Glomerular visceral epithelial cell (primary cell): Measurements from ENCODE around the gene LZTS2.
"Not testable (repeated sequence)": the region's sequence is repeated elsewhere in the genome, so short reads cannot be mapped to it uniquely, and the experiment has no call there.

ENCODE experiments used
- DNase-seq: peaks from one replicate; pipeline ENCODE4 v3.0.0-alpha.2; 2016; ENCODE audit errors: extremely low spot score

Gene LZTS2

DNA sequence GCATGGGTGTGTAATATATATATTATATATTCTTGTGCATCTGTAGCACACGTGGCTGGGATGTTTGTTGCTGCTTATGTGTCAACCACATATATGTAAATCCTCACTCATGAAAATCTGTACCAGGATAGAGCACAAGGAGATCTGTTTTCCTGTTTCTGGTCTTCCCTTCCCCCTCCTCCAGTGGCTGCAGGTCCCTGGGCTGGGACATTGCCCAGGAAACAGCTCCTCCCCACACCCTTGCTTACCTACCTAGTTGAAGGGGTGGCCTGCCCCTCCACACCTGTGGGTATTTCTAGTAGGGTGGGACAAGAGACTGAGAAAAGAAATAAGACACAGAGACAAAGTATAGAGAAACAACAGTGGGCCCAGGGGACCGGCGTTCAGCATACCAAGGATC, 33.7 kb downstream of the LZTS2 start:
- no peak for DNase-seq

DNA sequence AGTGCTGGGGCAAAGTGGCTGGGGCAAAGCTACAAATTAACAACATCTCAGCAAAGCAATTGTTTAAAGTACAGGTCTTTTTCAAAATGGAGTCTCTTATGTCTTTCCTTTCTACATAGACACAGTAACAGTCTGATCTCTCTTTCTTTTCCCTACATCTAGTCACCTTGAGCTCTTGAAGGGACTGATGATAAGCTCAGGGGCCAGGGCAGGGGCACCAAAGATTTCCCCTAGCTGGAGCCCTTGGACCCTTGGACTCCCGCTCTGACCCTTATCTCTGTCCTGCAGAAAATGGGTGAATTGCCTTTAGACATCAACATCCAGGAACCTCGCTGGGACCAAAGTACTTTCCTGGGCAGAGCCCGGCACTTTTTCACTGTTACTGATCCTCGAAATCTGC, 34.8 kb downstream of the LZTS2 start:
- DNase-seq: not testable (repeated sequence)

DNA sequence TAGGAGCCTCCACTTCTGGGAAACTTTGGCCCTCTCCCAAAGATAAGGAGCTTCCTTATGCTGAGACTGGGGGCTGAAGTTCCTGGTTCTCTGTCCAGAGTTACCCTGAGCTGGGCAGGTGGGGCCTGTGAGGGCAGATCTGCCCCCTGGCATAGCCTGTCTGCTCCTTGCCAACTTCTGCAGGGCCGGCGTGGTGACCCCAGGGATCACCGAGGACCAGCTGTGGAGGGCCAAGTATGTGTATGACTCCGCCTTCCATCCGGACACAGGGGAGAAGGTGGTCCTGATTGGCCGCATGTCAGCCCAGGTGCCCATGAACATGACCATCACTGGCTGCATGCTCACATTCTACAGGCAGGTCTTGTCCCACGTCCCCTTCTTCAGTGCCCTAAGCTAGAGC, 35.7 kb downstream of the LZTS2 start:
- DNase-seq: no peak

- DNase-seq: no peak
These were observed 36.5 kb downstream of the LZTS2 start for GRCh38 chr10:101035916-101036702.

DNA sequence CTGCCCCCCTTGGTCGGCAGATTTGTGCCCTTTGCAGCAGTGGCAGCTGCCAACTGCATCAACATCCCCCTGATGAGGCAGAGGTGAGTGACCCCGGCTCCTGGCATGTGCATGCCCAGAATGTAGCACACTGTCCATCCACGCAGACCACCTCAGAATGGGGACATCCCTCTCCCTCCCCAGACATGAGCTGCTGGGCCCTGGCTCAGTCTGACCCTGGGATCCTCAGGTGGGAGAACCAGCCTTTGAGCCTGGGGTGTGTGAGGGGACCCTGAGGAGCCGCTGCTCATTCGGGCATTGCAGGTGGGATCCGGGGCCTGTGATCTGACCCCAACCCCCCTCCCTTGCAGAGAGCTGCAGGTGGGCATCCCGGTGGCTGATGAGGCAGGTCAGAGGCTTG, 37.1 kb downstream of the LZTS2 start:
- DNase-seq: no peak

- DNase-seq: no peak
These were observed 38.9 kb downstream of the LZTS2 start for GRCh38 chr10:101038484-101038883.

- DNase-seq: no peak
These were observed 40.5 kb downstream of the LZTS2 start for GRCh38 chr10:101040061-101040460.

- no peak for DNase-seq
These were observed 41.2 kb downstream of the LZTS2 start for GRCh38 chr10:101040851-101041250.

DNA sequence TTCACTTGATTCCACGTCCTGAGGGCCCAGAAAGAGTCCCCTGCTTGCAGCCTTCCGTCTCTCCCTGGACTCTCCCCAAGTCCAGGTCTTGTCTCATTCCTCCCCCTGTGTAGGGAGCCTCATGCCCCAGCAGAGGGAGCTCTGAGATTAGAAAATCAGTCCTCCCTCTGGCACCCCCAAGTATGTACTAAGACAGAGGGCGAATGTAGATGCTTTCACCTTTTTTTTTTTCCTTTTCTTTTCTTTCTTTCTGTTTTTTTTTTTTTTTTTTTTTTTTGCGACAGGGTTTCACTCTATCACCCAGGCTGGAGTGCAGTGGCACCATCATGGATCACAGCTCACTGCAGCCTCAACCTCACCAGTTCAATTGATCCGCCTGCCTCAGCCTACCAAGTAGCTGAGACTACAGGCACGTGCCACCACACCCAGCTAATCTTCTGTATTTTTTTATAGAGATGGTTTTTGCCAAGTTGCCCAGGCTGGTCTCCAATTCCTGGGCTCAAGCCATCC, 41.7 kb downstream of the LZTS2 start:
- peak; percentile 88 for DNase-seq

GRCh38 chr10:101042118-101042517, 42.5 kb downstream of the LZTS2 start:
- no peak for DNase-seq

DNA sequence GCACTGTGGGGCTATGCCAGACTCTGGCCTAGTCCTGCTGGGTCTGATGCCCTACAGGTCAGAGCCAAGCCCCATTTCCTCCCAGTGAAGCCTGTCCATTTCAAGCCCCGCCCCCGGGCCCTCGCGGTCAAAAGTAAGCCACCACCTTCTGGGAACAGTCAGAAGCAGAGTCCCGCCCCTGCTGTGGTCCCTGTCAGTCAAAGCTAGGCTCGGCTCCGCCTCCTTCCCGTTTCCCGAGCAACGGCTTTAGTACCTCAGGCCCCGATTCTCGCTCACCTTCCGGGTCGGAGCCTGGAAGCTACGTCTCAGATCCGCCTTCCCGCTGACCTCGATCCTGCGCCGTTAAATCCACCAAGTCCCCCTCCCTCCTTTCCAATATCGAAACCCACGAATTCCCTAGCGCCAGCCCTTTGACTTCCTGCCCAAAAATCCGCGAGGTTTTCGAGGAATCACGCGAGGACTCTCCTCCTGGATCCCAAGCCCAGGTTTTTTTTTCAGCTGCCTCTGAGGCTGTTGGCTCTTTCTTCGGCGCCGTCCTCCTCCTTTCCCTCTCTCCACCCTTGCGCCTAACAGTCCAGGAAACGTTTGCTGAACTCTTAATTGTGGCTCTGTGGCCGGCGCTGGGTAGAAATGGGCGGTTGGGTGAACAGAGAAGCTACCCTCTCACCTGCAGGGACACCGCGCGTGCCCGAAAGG, 43.2 kb downstream of the LZTS2 start:
- DNase-seq: peak; percentile 99

- no peak for DNase-seq
These were observed 43.7 kb downstream of the LZTS2 start for GRCh38 chr10:101043363-101043707.

DNA sequence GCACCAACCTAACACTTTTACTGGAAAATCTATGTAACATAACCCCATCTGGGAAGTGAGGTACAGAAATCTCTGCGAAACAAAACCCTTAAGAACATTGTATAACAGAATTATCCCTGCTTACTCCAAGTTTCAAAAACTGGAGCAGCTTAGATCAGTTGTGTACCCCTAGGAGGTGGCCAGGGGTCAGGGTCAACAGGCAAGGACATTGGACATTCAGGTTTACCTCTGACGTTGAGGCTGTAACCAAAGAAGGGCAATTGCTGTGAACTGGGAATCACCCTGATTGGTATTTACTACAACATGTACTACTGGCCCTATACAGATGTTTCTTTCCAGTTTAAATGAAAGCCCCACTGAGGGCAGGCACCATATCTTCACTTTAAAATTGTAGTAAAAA, 44.5 kb downstream of the LZTS2 start:
- DNase-seq: no peak

DNA sequence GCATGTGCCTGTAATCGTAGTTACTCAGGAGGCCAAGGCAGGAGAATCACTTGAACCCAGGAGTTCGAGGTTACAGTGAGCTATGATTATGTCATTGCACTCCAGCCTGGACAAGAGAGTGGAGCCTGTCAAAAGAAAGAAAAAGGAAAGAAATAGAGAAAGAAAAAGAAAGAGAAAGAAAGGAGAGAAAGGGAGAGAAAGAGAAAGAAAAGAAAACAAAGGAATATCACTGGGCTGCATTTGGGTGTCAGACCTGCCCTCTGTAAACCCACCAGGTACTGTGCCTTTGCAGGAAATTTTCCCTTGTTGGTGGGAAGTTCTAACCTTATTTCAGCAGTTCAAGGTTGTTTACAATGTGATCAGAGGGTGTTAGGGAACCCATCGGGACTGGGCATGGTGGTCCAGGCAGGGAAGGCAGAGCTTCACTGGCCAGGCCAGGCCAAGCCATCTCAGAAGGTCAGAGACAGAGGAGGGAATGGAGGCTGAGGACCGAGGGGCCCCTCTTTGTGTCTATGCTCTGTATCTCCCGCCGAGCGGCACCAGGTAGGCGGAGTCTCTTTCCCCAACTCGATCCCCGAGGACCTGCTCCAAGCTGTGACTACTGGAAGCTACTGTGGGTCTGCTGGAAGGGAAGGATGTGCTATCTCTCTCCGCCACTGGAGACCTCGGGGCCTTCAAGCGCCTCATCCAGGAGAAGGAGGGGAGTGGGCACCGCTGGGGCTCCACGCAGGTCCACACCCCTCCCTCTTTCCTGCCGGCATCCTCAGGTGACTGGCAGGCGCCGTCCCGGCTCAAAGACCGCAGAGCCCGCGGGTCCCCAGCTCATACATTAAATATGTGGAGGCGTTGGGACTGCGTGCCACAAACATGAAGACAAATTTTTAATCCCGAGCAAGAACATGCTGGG, 47.0 kb downstream of the LZTS2 start:
- no peak for DNase-seq

DNA sequence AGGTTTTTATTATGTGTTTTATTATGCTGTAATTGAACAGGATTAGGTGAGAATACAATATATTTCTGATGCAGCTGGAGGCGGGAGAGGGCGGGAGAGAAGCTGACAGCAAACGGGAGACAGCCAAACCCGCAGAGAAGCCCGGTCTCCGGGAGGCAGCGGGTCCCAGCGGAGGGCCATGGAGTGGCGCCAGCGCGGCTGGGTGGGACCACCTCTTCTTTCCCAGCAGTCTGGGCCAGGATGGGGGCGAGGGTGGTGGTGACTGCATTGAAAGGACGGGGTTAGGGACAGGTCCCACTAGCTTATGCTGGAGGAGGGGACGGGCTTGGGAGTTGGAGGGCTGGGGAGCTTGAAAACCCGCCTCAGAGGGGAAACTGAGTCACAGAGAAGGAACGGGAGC, 47.7 kb downstream of the LZTS2 start:
- no peak for DNase-seq

GRCh38 chr10:101047961-101048892, 48.6 kb downstream of the LZTS2 start:
- DNase-seq: no peak

DNA sequence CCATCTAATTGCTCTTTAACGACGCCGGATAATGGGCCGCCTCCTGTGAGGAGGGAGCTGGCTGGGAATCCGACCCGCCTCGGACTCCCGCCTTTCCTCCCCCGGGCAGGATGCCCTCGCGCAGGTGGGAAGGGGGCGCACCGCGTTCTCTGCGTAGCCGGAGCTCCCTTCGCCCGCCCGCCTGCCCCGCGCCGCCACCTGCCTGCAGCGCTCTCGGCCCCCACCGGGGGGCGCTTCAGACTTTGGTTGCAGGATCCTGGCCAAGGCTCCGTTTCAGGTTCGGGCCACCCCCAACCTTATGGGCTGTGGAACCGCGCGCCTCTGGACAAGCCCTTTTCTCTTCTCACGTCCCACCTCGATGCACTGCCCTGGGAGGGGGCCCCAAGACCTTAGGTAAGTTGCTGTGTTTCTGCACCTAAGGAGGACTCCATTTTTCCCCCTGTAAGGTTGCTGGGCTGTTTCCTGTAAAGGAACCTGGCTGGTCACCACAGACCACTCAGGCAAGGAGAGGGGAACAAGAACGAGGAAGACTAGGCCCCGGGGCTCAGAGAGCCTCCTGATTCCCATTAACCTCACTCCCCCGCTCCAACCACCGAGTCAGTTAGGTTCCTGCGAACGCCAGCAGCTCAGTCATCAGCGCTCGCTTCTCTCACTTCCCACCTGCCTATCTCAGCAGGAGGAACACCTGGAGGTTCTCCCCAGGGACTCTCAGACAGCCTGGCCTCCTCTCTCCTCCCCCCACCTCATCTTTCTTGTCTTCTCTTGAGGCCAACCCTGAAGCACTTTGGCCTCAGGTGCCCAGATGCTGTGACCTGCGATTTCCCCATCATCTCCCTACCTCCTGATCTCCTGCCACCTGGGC, 50.8 kb downstream of the LZTS2 start:
- peak; percentile 71 for DNase-seq

GRCh38 chr10:101052285-101052684, 52.7 kb downstream of the LZTS2 start:
- DNase-seq: peak; percentile 57

DNA sequence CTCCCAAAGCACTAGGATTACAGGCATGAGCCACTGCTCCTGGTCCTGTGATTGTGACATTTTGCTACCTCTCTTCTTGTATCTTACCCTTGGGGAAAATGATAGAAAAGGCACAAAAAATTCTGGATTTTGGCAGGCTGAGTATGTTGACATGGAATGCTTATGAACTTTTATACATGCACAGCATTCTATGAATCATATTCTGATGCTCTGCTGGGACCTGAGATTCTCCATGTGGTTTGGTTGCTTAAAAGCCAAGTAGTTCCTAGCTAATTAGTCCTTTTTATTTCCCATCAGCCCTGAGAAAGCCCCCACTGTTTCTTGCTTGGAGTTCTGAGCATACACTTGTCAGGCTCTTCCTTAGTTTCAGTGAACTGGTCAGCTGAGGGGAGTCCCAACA, 53.9 kb downstream of the LZTS2 start:
- no peak for DNase-seq

GRCh38 chr10:101054351-101054750, 54.7 kb downstream of the LZTS2 start:
- no peak for DNase-seq
